OCI-LY1 (cell line): ENCODE results near the gene FAIM2.
"Not testable (repeated sequence)": the region's sequence is repeated elsewhere in the genome, so short reads cannot be mapped to it uniquely, and the experiment has no call there.

Experiments
- H2AFZ ChIP-seq: fragments of 200-600 bp; sonication (generic), shearing (Covaris generic); 2 replicates; pipeline ENCODE4 v1.6.0; 2014; ENCODE audit warnings: antibody characterized with exemption, mild to moderate bottlenecking, low read length
- H3F3A ChIP-seq: fragments of 200-600 bp; sonication (generic), shearing (Covaris generic); 2 replicates; pipeline ENCODE4 v1.6.0; 2014; ENCODE audit warnings: mild to moderate bottlenecking, antibody characterized with exemption, low read length, moderate library complexity; ENCODE audit not compliant: insufficient read depth
- H3K27ac ChIP-seq: fragments of 200-600 bp; sonication (generic); 2 replicates; pipeline ENCODE4 v1.5.1; 2014; ENCODE audit warnings: low read length, mixed run types, mild to moderate bottlenecking, low read depth; ENCODE audit not compliant: poor library complexity, severe bottlenecking
- H3K27me3 ChIP-seq: fragments of 200-600 bp; sonication (generic); 2 replicates; pipeline ENCODE4 v1.6.0; 2014; ENCODE audit warnings: antibody characterized with exemption, mild to moderate bottlenecking, low read length, moderate library complexity; ENCODE audit not compliant: insufficient read depth
- H3K36me3 ChIP-seq: fragments of 200-600 bp; sonication (generic); 2 replicates; pipeline ENCODE4 v1.6.1; 2014; ENCODE audit warnings: mild to moderate bottlenecking, antibody characterized with exemption, low read length, moderate library complexity, mixed read lengths; ENCODE audit not compliant: insufficient read depth
- H3K4me1 ChIP-seq: fragments of 200-600 bp; sonication (generic); 2 replicates; pipeline ENCODE4 v1.5.1; 2014; ENCODE audit warnings: mild to moderate bottlenecking, low read length, moderate library complexity; ENCODE audit not compliant: insufficient read depth, severe bottlenecking
- H3K4me2 ChIP-seq: fragments of 200-600 bp; sonication (generic), shearing (Covaris generic); 2 replicates; pipeline ENCODE4 v1.6.1; 2014; ENCODE audit warnings: low read length
- H3K4me3 ChIP-seq: fragments of 200-600 bp; sonication (generic); 2 replicates; pipeline ENCODE4 v1.5.1; 2014; ENCODE audit warnings: low read length, low read depth, mild to moderate bottlenecking, mixed read lengths; ENCODE audit not compliant: poor library complexity, severe bottlenecking
- H3K79me2 ChIP-seq: fragments of 200-600 bp; shearing (Covaris generic); 2 replicates; pipeline ENCODE4 v1.6.1; 2016; ENCODE audit warnings: mixed run types, low read length, mixed read lengths; ENCODE audit not compliant: insufficient read depth
- H3K9ac ChIP-seq: fragments of 200-600 bp; sonication (generic), shearing (Covaris generic); 2 replicates; pipeline ENCODE4 v1.6.1; 2014; ENCODE audit warnings: mild to moderate bottlenecking, low read length, mixed read lengths
- H3K9me2 ChIP-seq: fragments of 200-600 bp; sonication (generic), shearing (Covaris generic); 2 replicates; pipeline ENCODE4 v1.6.1; 2014; ENCODE audit warnings: low read depth, mild to moderate bottlenecking, low read length, mixed read lengths
- H3K9me3 ChIP-seq: fragments of 200-600 bp; shearing (Covaris generic); 2 replicates; pipeline ENCODE4 v1.6.1; 2014; ENCODE audit warnings: low read length, mixed read lengths
- H4K20me1 ChIP-seq: fragments of 200-600 bp; sonication (generic), shearing (Covaris generic); 2 replicates; pipeline ENCODE4 v1.6.0; 2016; ENCODE audit warnings: mild to moderate bottlenecking, low read length; ENCODE audit not compliant: insufficient read depth
- EZH2 ChIP-seq: fragments of 200-600 bp; sonication (generic), shearing (Covaris generic); IDR thresholded peaks from 2 replicates; pipeline ENCODE4 v1.8.0; 2017; ENCODE audit warnings: borderline replicate concordance, mixed run types, mild to moderate bottlenecking, antibody characterized with exemption, low read length, moderate library complexity, mixed read lengths
- TF ChIP-seq, protein P1 (sequence below): fragments of 200-600 bp; sonication (generic), shearing (Covaris generic); IDR thresholded peaks from 2 replicates; pipeline ENCODE4 v1.5.1; 2017; ENCODE audit warnings: mild to moderate bottlenecking, antibody characterized with exemption, low read length, moderate library complexity, mixed read lengths

Gene FAIM2

DNA sequence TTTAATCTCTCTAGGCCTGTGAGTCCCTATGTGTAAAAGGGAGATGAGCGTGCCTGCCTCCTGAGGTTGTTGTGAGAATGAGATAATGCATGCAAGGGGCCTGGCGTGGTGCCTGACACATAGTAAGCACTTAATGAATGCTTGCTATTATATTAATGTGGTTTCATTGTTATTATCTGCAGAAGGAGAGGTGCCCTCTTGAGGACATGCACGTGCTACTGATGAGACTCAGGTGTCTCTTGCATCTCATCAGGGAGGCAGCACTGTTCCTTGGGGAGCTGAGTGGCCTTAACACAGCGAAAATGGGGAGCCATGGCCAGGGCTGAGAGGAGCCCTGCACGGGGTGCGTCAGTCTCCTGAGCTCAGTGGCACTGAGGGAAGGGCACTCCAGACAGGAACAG is 30.9 kb downstream of the FAIM2 start:
- Histone ChIP-seq H3K4me2 (no peak overlapping the region), H3K4me1 (no peaks in the 10 kb centered on the region), H3K36me3 (no peaks in the 10 kb centered on the region)

DNA sequence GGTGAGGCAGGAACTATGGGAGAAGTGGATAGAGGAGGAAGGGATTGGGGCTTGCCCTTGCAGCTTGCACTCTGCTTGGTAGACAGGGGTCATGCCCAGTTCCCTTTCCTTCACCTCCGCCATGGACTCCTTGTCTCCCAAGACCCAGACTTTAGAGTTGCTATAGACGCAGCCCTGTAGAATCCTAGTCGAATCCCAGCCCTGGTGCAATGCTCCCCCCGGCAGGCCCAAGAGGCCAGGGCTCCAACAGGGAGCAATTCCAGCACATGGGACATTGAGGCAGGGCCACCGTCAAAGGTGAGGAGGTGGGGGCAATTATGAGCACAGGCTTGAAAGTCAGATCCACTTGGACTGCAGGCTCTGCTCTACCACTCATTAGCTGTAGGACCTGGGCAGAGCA is 31.3 kb downstream of the FAIM2 start:
- H3K4me2 ChIP-seq, result no peak overlapping the region
- no peak overlapping the region for H3K4me3 ChIP-seq
- no peaks in the 10 kb centered on the region for H4K20me1 ChIP-seq
- no peaks in the 10 kb centered on the region for H3K9me3 ChIP-seq
- no peak overlapping the region for H3K9ac ChIP-seq
- no peaks in the 10 kb centered on the region for H3K79me2 ChIP-seq
- TF ChIP-seq EZH2, result no peak
- TF ChIP-seq, protein P1, sequence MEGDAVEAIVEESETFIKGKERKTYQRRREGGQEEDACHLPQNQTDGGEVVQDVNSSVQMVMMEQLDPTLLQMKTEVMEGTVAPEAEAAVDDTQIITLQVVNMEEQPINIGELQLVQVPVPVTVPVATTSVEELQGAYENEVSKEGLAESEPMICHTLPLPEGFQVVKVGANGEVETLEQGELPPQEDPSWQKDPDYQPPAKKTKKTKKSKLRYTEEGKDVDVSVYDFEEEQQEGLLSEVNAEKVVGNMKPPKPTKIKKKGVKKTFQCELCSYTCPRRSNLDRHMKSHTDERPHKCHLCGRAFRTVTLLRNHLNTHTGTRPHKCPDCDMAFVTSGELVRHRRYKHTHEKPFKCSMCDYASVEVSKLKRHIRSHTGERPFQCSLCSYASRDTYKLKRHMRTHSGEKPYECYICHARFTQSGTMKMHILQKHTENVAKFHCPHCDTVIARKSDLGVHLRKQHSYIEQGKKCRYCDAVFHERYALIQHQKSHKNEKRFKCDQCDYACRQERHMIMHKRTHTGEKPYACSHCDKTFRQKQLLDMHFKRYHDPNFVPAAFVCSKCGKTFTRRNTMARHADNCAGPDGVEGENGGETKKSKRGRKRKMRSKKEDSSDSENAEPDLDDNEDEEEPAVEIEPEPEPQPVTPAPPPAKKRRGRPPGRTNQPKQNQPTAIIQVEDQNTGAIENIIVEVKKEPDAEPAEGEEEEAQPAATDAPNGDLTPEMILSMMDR, result no peak
- H3K36me3 ChIP-seq, result no peaks in the 10 kb centered on the region
- no peaks in the 10 kb centered on the region for H3K4me1 ChIP-seq
- H3K27ac ChIP-seq, result no peak overlapping the region
- no peak overlapping the region for H2AFZ ChIP-seq
- no peaks in the 10 kb centered on the region for H3K9me2 ChIP-seq
- H3F3A ChIP-seq, result no peaks in the 10 kb centered on the region
- H3K27me3 ChIP-seq, result no peaks in the 10 kb centered on the region; the same call in 1 of the 2 replicates

More for the DNA sequence above, 30.9 kb downstream of the FAIM2 start:
- Histone ChIP-seq H3K27ac (no peak overlapping the region), H3K9me3 (no peaks in the 10 kb centered on the region), H3F3A (no peaks in the 10 kb centered on the region), H3K27me3 (no peaks in the 10 kb centered on the region; the same call in 1 of the 2 replicates), H2AFZ (no peak overlapping the region), H3K79me2 (no peaks in the 10 kb centered on the region), H3K9ac (no peak overlapping the region), H4K20me1 (no peaks in the 10 kb centered on the region), H3K4me3 (no peak overlapping the region), H3K9me2 (no peaks in the 10 kb centered on the region)
- TF ChIP-seq, protein P1, result no peak
- no peak for TF ChIP-seq EZH2

DNA sequence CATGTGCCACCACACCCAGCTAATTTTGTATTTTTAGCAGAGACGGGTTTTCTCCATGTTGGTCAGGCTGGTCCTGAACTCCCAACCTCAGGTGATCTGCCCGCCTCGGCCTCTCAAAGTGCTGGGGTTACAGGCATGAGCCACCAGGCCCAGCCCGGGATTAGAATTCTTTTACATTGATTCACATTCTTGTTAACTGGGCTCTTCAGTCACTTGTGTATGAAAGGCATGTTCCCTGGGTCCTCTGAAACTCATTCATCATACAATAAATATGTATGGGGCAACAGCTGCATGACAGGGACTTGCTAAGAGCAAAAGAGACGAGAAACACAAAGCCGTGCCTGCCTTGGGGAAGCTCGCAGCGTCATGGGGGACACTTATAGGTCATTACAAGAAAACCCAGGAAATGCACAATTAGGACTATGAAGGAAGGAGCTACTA is 31.9 kb downstream of the FAIM2 start:
- H3K27me3 ChIP-seq, H3K4me2 ChIP-seq, H3K79me2 ChIP-seq, H3K27ac ChIP-seq, H3F3A ChIP-seq, H3K9ac ChIP-seq, H3K4me1 ChIP-seq, H3K9me2 ChIP-seq, H4K20me1 ChIP-seq, H3K36me3 ChIP-seq, H3K4me3 ChIP-seq, H2AFZ ChIP-seq, H3K9me3 ChIP-seq: not testable (repeated sequence)

DNA sequence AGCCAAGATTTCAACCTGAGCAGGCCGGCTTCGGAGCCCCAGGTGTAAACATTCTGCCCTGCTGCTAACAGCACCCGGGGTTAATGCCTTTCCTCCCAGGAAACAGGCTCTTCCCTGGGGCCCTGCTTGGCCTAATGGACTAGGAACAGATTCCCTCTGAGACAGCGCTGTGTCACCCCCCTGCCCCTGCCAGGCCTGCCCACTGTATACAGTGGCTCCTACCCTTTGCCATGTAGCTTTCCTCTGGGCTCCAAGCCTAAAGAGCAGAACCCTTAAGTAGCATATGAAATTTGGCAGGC is 32.5 kb downstream of the FAIM2 start:
- H3K9me2 ChIP-seq, result no peaks in the 10 kb centered on the region
- no peak overlapping the region for H3K9ac ChIP-seq
- no peaks in the 10 kb centered on the region for H3K36me3 ChIP-seq
- H3K9me3 ChIP-seq, result no peaks in the 10 kb centered on the region
- H4K20me1 ChIP-seq, result no peaks in the 10 kb centered on the region
- H3K4me3 ChIP-seq, result no peak overlapping the region
- H3F3A ChIP-seq, result no peaks in the 10 kb centered on the region
- no peak overlapping the region for H3K27ac ChIP-seq
- H2AFZ ChIP-seq, result no peak overlapping the region
- no peak overlapping the region for H3K4me2 ChIP-seq
- TF ChIP-seq EZH2, result no peak
- TF ChIP-seq, protein P1, result no peak
- no peaks in the 10 kb centered on the region; the same call in 1 of the 2 replicates for H3K27me3 ChIP-seq
- no peaks in the 10 kb centered on the region for H3K79me2 ChIP-seq
- no peaks in the 10 kb centered on the region for H3K4me1 ChIP-seq
